PC-3 (cell line): ENCODE data around the gene VPS54.

Experiments
- CTCF ChIP-seq: fragments of 300-600 bp; sonication (generic); conservative IDR thresholded peaks from 2 replicates; pipeline ENCODE4 v1.5.1; 2017; ENCODE audit warnings: antibody characterized with exemption, low read depth, mild to moderate bottlenecking, low read length
- EZH2 ChIP-seq: fragments of 300-600 bp; sonication (generic); IDR thresholded peaks from one replicate; pipeline ENCODE4 v1.6.1; 2017; ENCODE audit warnings: antibody characterized with exemption, mild to moderate bottlenecking, low read length; ENCODE audit not compliant: unreplicated experiment

GRCh38 chr2:63850204-63850571 is 169.0 kb downstream of the VPS54 start:
- TF ChIP-seq EZH2 (no peak), CTCF (no peak)
